RWPE2 (cell line): ENCODE data around the gene NEUROD2.

ENCODE experiments used
- ATAC-seq: fragments of 200-7000 bp; cut with Tn5 transposase; 3 replicates; pipeline ENCODE4 v1.9.1; 2021; ENCODE audit warnings: low read depth
- DNase-seq: peaks from one replicate; pipeline ENCODE4 v3.0.0-alpha.2; 2020; ENCODE audit warnings: low spot score
- H3K27ac ChIP-seq: fragments of 450-650 bp; 2 replicates; pipeline ENCODE4 v1.5.1; 2017; ENCODE audit warnings: mild to moderate bottlenecking; ENCODE audit not compliant: poor library complexity, severe bottlenecking
- H3K27me3 ChIP-seq: fragments of 250-450 bp; sonication (Bioruptor Pico); 2 replicates; pipeline ENCODE4 v1.5.1; 2021; ENCODE audit warnings: mild to moderate bottlenecking, moderate library complexity; ENCODE audit not compliant: insufficient read depth, poor library complexity, severe bottlenecking
- H3K36me3 ChIP-seq: fragments of 250-450 bp; sonication (Bioruptor Pico); 2 replicates; pipeline ENCODE4 v1.5.1; 2020; ENCODE audit warnings: low read depth, mild to moderate bottlenecking, moderate library complexity
- H3K4me1 ChIP-seq: fragments of 250-450 bp; sonication (Bioruptor Pico); 2 replicates; pipeline ENCODE4 v1.5.1; 2021; ENCODE audit warnings: mild to moderate bottlenecking, moderate library complexity; ENCODE audit not compliant: insufficient read depth, poor library complexity, severe bottlenecking
- H3K4me3 ChIP-seq: fragments of 250-450 bp; sonication (Bioruptor Pico); 2 replicates; pipeline ENCODE4 v1.5.1; 2021; ENCODE audit warnings: mild to moderate bottlenecking, moderate library complexity; ENCODE audit not compliant: severe bottlenecking
- H3K9me3 ChIP-seq: fragments of 250-450 bp; sonication (Bioruptor Pico); 2 replicates; pipeline ENCODE4 v1.5.1; 2021; ENCODE audit warnings: mild to moderate bottlenecking, moderate library complexity; ENCODE audit not compliant: severe bottlenecking
- TF ChIP-seq, protein P1 (sequence below): fragments of 450-650 bp; IDR thresholded peaks from one replicate; pipeline ENCODE4 v1.5.1; 2017; ENCODE audit warnings: mild to moderate bottlenecking, moderate library complexity; ENCODE audit not compliant: poor library complexity, severe bottlenecking

NEUROD2 gene

DNA sequence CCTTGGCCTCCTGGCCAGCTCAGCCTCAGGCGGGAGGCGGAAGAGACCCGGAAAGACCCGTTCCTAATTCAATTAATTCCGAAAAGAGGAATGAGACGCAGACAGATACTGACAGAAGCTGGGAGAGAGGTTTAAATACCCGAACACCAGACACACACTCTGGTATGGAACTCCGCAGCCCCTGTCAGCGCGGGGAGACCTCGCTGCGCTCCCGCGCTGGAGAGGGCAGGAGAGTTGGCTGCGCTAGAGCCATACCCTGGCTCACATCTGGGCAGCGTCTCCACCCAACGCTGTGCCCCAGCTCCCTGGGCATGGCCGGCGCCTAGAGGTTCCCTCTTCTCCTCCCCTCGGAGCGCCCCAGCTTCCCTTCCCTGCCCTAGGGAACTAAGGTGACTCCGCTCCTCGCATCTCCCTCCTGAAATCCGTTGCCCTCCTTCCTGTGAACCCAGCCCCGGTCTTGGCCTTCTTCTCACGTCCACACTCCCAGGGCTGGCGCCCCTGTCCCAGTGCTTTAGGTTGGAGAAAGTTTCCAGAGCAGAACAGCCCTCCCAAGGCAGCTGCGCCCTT lies 8.0 kb downstream of the NEUROD2 start:
- DNase-seq (no peak), ATAC-seq (no peak)
- TF ChIP-seq, protein P1, sequence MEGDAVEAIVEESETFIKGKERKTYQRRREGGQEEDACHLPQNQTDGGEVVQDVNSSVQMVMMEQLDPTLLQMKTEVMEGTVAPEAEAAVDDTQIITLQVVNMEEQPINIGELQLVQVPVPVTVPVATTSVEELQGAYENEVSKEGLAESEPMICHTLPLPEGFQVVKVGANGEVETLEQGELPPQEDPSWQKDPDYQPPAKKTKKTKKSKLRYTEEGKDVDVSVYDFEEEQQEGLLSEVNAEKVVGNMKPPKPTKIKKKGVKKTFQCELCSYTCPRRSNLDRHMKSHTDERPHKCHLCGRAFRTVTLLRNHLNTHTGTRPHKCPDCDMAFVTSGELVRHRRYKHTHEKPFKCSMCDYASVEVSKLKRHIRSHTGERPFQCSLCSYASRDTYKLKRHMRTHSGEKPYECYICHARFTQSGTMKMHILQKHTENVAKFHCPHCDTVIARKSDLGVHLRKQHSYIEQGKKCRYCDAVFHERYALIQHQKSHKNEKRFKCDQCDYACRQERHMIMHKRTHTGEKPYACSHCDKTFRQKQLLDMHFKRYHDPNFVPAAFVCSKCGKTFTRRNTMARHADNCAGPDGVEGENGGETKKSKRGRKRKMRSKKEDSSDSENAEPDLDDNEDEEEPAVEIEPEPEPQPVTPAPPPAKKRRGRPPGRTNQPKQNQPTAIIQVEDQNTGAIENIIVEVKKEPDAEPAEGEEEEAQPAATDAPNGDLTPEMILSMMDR = no peak
- Histone ChIP-seq H3K36me3 (no peaks in the 10 kb centered on the region), H3K4me3 (no peak overlapping the region), H3K9me3 (no peaks in the 10 kb centered on the region), H3K27me3 (peaks cover 100% of the 10 kb centered on the region), H3K4me1 (peaks cover 7% of the 10 kb centered on the region), H3K27ac (no peak overlapping the region)

DNA sequence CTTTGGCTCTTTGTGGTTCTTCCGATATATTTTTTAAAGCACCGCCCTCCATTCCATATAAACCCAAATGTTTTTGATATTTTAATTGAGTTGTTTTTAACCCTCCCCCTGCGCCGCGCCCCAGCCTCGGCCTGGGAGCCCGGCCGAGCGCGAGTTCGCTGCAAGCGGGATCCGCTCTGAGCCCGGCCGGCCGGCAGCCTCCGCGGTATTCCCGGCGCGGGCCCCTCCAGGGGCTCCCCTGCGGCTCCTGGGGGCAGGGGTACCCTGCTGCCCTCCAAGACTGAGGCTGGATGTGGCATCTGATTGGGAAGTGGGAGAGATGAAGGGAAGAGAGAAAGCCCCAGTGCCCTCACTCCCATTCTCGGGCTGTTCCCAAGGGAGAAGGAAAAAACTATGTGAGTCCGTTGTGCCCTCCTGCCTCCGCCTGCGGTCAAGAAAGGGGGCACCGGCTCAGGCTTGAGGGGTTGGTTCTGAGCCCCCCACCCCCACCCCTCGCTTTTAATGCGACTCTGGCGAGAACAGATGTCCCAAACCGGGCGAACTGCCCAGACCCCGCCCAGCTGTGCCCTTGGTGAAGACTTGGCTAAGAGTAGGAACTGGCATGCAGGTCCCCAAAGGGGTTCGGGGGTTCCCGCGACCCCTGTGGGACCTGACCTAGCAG lies 8.6 kb downstream of the NEUROD2 start:
- DNase-seq (no peak), ATAC-seq (no peak)
- peaks cover 98% of the 10 kb centered on the region for H3K27me3 ChIP-seq
- H3K9me3 ChIP-seq = no peaks in the 10 kb centered on the region
- no peaks in the 10 kb centered on the region for H3K36me3 ChIP-seq
- no peak overlapping the region for H3K4me3 ChIP-seq
- H3K4me1 ChIP-seq = peaks cover 7% of the 10 kb centered on the region
- TF ChIP-seq, protein P1 = no peak
- no peak overlapping the region for H3K27ac ChIP-seq

DNA sequence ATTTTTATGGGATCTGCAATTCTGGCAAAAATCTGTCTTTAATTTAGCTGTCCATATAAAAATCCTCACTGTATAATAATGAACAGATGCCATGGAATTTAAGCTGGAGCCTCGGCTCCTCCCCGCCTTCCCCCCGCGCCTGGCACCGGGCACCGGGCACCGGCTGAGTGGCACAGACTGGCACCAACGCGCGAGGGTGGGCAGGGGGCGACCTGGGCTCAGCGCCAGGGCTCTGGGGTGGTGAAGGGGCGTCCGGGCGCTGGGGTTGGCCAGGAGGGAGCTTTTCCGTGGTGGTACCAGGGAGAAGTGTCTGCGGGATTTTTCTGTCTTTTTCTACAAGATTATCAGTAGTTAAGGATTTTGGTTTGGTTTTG lies 9.1 kb downstream of the NEUROD2 start:
- TF ChIP-seq, protein P1 = no peak
- Histone ChIP-seq H3K9me3 (no peaks in the 10 kb centered on the region), H3K36me3 (no peaks in the 10 kb centered on the region), H3K4me1 (peaks cover 7% of the 10 kb centered on the region), H3K27ac (no peak overlapping the region), H3K27me3 (peaks cover 95% of the 10 kb centered on the region), H3K4me3 (no peak overlapping the region)
- DNase-seq = no peak
- no peak for ATAC-seq

DNA sequence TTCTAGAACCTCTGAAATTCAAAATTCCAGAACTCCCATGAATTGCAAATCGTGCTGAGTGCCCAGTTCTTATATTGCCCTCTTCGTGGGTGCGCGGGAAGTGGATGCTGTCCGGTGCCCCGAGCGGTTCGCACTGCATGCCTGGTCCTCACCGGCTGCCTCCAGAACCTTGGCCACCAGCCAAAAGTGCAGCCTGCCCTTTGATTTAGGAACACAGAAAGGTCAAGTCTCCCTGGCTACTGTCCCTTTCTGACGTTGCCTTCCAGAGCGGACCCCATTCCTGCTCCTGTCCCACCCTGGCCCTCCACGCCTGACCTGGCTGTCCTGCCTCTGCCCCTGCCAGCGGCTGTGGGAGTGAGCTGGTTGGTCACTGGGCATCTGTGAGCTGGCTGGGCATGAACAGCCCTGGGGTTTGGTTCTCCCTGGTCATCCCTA lies 9.7 kb downstream of the NEUROD2 start:
- no peak for DNase-seq
- Histone ChIP-seq H3K4me1 (peaks cover 1% of the 10 kb centered on the region), H3K36me3 (no peaks in the 10 kb centered on the region), H3K27ac (no peak overlapping the region), H3K9me3 (no peaks in the 10 kb centered on the region), H3K27me3 (peaks cover 89% of the 10 kb centered on the region), H3K4me3 (no peak overlapping the region)
- no peak for ATAC-seq
- TF ChIP-seq, protein P1 = no peak

DNA sequence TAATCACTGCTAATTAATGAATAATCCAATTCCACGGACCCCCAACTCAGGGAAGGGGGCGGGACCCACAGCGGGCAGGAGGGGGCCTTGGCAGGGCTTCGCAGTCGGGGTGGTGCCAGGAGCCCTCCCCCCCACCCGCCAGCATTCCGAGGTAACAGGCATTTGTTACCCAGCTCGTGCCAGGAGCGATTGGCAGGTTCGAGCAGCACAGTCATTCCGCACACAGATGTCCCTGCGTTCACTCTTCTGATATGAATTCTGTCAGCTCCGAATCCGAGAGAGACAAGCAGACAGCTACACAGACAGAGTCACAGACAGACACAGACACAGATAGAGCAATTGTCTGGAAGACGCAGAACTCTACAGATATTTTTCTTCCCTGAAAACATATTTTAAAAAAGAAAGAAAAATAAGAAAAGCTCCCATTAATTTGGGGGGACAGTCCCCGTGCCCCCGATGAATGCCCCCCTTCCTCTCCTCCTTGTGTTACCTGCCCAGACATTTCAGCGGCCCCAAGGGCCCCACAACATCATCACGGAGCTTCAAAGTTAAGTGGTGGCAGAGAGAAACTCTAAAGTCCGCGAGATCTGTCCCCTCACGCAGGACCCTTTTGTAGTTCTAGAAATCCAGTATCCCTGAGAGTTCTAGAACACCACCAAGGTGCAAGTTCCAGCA lies 10.2 kb downstream of the NEUROD2 start:
- no peaks in the 10 kb centered on the region for H3K9me3 ChIP-seq
- no peak for DNase-seq
- no peaks in the 10 kb centered on the region for H3K4me1 ChIP-seq
- H3K27me3 ChIP-seq = peaks cover 84% of the 10 kb centered on the region
- H3K36me3 ChIP-seq = no peaks in the 10 kb centered on the region
- TF ChIP-seq, protein P1 = no peak
- no peak overlapping the region for H3K27ac ChIP-seq
- no peak for ATAC-seq
- no peak overlapping the region for H3K4me3 ChIP-seq
